ENCODE results near the gene ARHGEF6.
A peak's percentile ranks its signal among the peaks of the same experiment; 100 is the strongest.

The ARHGEF6 gene

GRCh38 chrX:136714626-136715599, 65.8 kb downstream of the ARHGEF6 start:
- no peak for TF ChIP-seq CTCF (IDR thresholded peaks at IDR 0.05; ENCODE audit: insufficient read depth, missing control alignments)
- no peak for FAIRE-seq
- no peak for DNase-seq (ENCODE audit: insufficient read length, low spot score)

- DNase-seq (ENCODE audit: insufficient read length, low spot score) (no peak), FAIRE-seq (no peak)
- TF ChIP-seq CTCF (IDR thresholded peaks at IDR 0.05; ENCODE audit: insufficient read depth, missing control alignments) = no peak
Observed at GRCh38 chrX:136712650-136713310, 68.0 kb downstream of the ARHGEF6 start.

- FAIRE-seq = no peak
- no peak for DNase-seq (ENCODE audit: insufficient read length, low spot score)
- peak; percentile 28 for TF ChIP-seq CTCF (IDR thresholded peaks at IDR 0.05; ENCODE audit: insufficient read depth, missing control alignments)
Observed at GRCh38 chrX:136711147-136711546, 69.6 kb downstream of the ARHGEF6 start.

- no peak for FAIRE-seq
- no peak for DNase-seq (ENCODE audit: insufficient read length, low spot score)
- TF ChIP-seq CTCF (IDR thresholded peaks at IDR 0.05; ENCODE audit: insufficient read depth, missing control alignments) = no peak
Observed at GRCh38 chrX:136710325-136710951, 70.3 kb downstream of the ARHGEF6 start.

GRCh38 chrX:136708348-136708747, 72.4 kb downstream of the ARHGEF6 start:
- DNase-seq (ENCODE audit: insufficient read length, low spot score) (no peak), FAIRE-seq (no peak)
- TF ChIP-seq CTCF (IDR thresholded peaks at IDR 0.05; ENCODE audit: insufficient read depth, missing control alignments) = peak; percentile 28

GRCh38 chrX:136697156-136697555, 83.6 kb downstream of the ARHGEF6 start:
- TF ChIP-seq CTCF (IDR thresholded peaks at IDR 0.05; ENCODE audit: insufficient read depth, missing control alignments) = no peak
- no peak for FAIRE-seq
- DNase-seq (ENCODE audit: insufficient read length, low spot score) = no peak

Measured in D721Med (cell line).